Measurements from ENCODE around the gene NUMB. TPM values are rescaled to one million over a fixed set of nuclear protein-coding genes. Genes with fewer than 3 reads are reported as not detected.

NUMB gene
- total RNA-seq, 1 donor, result 52.3 TPM

- DNase-seq (ENCODE audit: low read depth), result no peak
- TF ChIP-seq CTCF (IDR thresholded peaks at IDR 0.05; ENCODE audit: insufficient read depth, low read length), result no peak
Observed at GRCh38 chr14:73443758-73444157, 14.6 kb downstream of the NUMB start.

DNA sequence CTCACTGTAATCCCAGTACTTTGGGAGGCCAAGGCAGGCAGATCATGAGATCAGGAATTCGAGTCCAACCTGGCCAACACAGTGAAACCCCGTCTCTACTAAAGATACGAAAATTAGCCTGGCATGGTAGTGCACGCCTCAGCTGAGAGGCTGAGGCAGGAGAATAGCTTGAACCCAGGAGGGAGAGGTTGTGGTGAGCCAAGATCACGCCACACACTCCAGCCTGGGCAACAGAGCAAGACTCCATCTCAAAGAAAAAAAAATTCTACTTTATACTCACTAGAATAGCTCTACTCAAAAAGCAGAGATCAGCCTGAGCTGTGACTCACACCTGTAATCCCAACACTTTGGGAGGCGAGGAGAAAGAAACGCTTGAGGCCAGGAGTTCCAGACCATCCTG, 17.1 kb downstream of the NUMB start:
- no peak overlapping the region for H3K4me3 ChIP-seq (ENCODE audit: low read depth, low read length)
- no peak for DNase-seq (ENCODE audit: low read depth)
- no peak for TF ChIP-seq CTCF (IDR thresholded peaks at IDR 0.05; ENCODE audit: insufficient read depth, low read length)

More at GRCh38 chr14:73443758-73444157, 14.6 kb downstream of the NUMB start:
- no peak overlapping the region for H3K4me3 ChIP-seq (ENCODE audit: low read depth, low read length)

DNA sequence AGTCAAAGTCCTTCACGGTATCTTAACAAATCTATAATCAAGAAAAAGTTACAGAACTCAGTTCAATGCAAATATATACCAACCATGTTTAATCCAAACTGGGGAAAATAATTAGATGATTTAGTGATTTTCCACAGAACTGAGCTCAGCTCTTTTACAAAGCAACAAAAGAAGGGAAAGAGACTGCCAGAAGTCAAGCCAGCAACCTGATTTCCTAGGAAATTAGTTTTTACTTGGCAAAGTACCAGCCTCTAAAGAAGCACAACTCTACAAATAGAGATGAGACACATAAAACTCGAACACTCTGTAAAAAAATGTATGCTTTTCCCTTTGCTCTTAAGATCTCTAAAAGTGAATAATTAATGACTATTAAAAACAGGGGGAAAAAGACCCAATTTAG, 19.4 kb downstream of the NUMB start:
- TF ChIP-seq CTCF (IDR thresholded peaks at IDR 0.05; ENCODE audit: insufficient read depth, low read length), result no peak
- DNase-seq (ENCODE audit: low read depth), result no peak
- no peak overlapping the region for H3K4me3 ChIP-seq (ENCODE audit: low read depth, low read length)

DNA sequence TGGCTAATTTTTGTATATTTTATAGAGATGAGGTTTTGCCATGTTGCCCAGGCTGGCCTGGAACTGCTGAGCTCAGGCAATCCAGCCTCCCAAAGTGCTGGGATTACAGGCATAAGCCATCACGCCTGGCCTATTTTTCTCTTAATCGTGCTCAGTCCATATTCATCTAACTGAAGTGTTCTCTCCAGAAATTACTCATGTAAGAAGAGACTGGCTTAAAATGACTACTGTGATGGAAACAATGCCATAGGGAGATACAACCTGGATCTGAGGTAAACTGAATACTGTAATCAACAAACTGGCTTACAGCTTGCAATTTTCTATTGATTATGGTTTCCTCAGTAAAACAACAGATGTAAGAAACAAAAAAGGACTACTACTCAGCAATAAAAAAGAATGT, 21.1 kb downstream of the NUMB start:
- no peak for TF ChIP-seq CTCF (IDR thresholded peaks at IDR 0.05; ENCODE audit: insufficient read depth, low read length)
- no peak for DNase-seq (ENCODE audit: low read depth)
- H3K4me3 ChIP-seq (ENCODE audit: low read depth, low read length), result no peak overlapping the region

- no peak for DNase-seq (ENCODE audit: low read depth)
- no peak overlapping the region for H3K4me3 ChIP-seq (ENCODE audit: low read depth, low read length)
- no peak for TF ChIP-seq CTCF (IDR thresholded peaks at IDR 0.05; ENCODE audit: insufficient read depth, low read length)
Observed at GRCh38 chr14:73432124-73432523, 26.2 kb downstream of the NUMB start.

GRCh38 chr14:73428353-73428824, 30.0 kb downstream of the NUMB start:
- no peak for DNase-seq (ENCODE audit: low read depth)
- TF ChIP-seq CTCF (IDR thresholded peaks at IDR 0.05; ENCODE audit: insufficient read depth, low read length), result no peak

More at GRCh38 chr14:73428353-73428824, 30.0 kb downstream of the NUMB start:
- no peak overlapping the region for H3K4me3 ChIP-seq (ENCODE audit: low read depth, low read length)

All from fibroblast of the aortic adventitia (primary cell).